ENCODE data around the gene DIDO1. TPM values are rescaled to one million over a fixed set of nuclear protein-coding genes. Genes with fewer than 3 reads are reported as not detected.

DIDO1 gene
- total RNA-seq, 1 donor from 2014 or later = 58.7 TPM

DNA sequence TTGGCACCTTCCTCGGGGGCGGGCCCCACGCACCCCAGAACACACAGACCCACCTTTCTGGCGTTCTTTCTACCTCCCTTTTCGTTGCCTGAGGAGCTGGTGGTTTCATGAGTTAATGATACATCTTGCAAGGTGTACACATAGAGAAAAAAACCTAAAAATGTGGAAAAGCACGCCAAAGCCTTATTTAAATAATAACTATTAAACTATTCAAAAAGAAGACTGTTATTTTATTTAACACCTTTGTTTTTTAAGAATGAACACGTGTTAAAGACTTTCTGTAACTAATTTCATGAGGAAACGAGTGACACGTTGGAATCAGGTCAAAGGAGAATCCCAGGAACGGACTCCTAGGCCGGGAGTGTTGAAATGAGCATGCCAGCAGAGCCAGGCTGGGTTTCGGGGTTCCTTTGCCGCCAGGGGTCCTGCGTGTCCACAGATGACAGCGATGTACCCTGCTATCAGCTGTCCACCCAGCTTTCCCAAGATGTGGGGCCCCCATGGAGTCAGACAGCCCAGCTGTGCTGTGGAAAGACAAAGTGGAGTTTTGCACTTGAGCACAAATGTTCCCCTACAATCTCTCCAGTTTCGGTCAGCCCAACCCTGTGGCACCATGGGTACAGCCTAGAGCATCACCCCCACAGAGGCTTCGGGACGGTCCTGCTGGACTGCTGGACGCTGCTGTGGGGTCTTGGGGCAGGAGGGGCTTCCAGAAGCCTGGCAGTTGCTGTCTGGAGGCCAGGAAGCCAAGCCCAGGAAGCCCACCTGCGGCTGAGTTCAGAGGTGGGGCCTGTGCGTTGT, 42.3 kb upstream of the DIDO1 start:
- H3K9me3 ChIP-seq = no peaks in the 10 kb centered on the region
- peaks cover 12% of the 10 kb centered on the region for H3K4me1 ChIP-seq
- no peak overlapping the region for H3K27ac ChIP-seq
- H3K4me3 ChIP-seq = no peak overlapping the region
- intact Hi-C loops (cut with DNase I) = no loop called here
- no peaks in the 10 kb centered on the region for H3K36me3 ChIP-seq
- peaks cover 7% of the 10 kb centered on the region for H3K27me3 ChIP-seq
- DNase-seq (ENCODE audit: extremely low spot score in 2 of 2) = no peak
- TF ChIP-seq, protein P1, sequence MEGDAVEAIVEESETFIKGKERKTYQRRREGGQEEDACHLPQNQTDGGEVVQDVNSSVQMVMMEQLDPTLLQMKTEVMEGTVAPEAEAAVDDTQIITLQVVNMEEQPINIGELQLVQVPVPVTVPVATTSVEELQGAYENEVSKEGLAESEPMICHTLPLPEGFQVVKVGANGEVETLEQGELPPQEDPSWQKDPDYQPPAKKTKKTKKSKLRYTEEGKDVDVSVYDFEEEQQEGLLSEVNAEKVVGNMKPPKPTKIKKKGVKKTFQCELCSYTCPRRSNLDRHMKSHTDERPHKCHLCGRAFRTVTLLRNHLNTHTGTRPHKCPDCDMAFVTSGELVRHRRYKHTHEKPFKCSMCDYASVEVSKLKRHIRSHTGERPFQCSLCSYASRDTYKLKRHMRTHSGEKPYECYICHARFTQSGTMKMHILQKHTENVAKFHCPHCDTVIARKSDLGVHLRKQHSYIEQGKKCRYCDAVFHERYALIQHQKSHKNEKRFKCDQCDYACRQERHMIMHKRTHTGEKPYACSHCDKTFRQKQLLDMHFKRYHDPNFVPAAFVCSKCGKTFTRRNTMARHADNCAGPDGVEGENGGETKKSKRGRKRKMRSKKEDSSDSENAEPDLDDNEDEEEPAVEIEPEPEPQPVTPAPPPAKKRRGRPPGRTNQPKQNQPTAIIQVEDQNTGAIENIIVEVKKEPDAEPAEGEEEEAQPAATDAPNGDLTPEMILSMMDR (IDR thresholded peaks at IDR 0.05) = no peak
- TF ChIP-seq POLR2A (IDR thresholded peaks at IDR 0.05) (no peak), POLR2AphosphoS5 (IDR thresholded peaks at IDR 0.05; ENCODE audit: insufficient read depth in 1 of 2, low read depth in 1 of 2) (no peak)

DNA sequence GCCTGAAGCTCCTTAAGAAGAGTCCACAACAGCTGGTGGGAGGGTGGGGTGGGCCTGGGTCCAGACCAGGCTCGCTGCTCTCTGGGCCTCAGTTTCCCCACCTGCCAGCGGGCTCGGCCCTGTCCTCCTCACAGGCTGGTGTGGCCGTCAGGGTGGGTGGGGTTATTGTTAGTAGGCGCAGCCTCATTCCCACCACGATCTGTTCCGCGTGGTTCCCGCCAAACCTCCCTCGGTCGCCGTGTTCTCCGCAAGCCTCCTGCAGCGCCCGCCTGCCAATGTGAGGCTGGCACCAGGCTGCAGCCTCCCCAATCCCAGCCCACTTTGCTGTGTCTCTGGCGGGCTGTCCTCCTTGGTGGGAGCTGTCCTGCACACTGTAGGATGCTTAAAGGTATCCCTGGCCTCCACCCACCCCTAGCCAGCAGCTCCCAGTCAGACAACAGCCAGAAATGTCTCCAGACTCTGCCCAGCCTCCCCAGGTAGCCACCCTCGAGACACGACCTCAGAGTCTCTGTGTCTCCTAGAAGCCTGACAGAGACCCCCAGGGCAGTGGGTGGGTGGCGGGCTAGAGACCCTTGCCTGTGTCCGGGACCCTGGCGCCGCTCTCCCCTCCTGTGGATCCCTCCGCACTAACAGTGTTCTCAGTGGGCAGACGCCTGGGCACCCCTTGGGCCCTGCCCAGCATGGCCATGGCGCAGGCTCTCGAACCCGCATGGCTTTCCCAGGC, 41.5 kb upstream of the DIDO1 start:
- intact Hi-C loops (cut with DNase I) = no loop called here
- TF ChIP-seq POLR2AphosphoS5 (IDR thresholded peaks at IDR 0.05; ENCODE audit: insufficient read depth in 1 of 2, low read depth in 1 of 2) (no peak), POLR2A (IDR thresholded peaks at IDR 0.05) (no peak)
- TF ChIP-seq, protein P1 (IDR thresholded peaks at IDR 0.05) = no peak

DNA sequence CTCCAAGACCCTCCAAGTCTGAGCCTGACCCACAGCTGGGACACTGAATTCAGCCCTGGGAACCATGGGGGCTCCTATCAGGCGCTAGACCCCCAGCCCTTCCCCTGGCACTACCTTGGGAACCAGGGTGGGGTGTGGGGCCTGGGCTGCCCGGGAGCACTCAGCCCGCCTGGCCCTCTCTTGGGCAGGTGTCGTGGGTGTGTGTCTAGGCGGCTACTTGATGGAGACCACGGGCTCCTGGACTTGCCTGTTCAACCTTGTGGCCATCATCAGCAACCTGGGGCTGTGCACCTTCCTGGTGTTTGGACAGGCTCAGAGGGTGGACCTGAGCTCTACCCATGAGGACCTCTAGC, 40.8 kb upstream of the DIDO1 start:
- intact Hi-C loops (cut with DNase I) = no loop called here
- Histone ChIP-seq H3K4me1 (no peaks in the 10 kb centered on the region), H3K27ac (no peak overlapping the region), H3K4me3 (no peak overlapping the region), H3K36me3 (no peaks in the 10 kb centered on the region), H3K9me3 (no peaks in the 10 kb centered on the region), H3K27me3 (no peaks in the 10 kb centered on the region)
- no peak for DNase-seq (ENCODE audit: extremely low spot score in 2 of 2)
- TF ChIP-seq, protein P1 (IDR thresholded peaks at IDR 0.05) = no peak
- TF ChIP-seq POLR2A (IDR thresholded peaks at IDR 0.05) (no peak), POLR2AphosphoS5 (IDR thresholded peaks at IDR 0.05; ENCODE audit: insufficient read depth in 1 of 2, low read depth in 1 of 2) (no peak)

More for the DNA sequence above, 41.5 kb upstream of the DIDO1 start:
- no peak overlapping the region for H3K27ac ChIP-seq
- H3K4me3 ChIP-seq = no peak overlapping the region
- no peaks in the 10 kb centered on the region for H3K9me3 ChIP-seq
- DNase-seq (ENCODE audit: extremely low spot score in 2 of 2) = no peak
- H3K27me3 ChIP-seq = peaks cover under 1% of the 10 kb centered on the region
- H3K4me1 ChIP-seq = peaks cover 4% of the 10 kb centered on the region
- H3K36me3 ChIP-seq = no peaks in the 10 kb centered on the region

DNA sequence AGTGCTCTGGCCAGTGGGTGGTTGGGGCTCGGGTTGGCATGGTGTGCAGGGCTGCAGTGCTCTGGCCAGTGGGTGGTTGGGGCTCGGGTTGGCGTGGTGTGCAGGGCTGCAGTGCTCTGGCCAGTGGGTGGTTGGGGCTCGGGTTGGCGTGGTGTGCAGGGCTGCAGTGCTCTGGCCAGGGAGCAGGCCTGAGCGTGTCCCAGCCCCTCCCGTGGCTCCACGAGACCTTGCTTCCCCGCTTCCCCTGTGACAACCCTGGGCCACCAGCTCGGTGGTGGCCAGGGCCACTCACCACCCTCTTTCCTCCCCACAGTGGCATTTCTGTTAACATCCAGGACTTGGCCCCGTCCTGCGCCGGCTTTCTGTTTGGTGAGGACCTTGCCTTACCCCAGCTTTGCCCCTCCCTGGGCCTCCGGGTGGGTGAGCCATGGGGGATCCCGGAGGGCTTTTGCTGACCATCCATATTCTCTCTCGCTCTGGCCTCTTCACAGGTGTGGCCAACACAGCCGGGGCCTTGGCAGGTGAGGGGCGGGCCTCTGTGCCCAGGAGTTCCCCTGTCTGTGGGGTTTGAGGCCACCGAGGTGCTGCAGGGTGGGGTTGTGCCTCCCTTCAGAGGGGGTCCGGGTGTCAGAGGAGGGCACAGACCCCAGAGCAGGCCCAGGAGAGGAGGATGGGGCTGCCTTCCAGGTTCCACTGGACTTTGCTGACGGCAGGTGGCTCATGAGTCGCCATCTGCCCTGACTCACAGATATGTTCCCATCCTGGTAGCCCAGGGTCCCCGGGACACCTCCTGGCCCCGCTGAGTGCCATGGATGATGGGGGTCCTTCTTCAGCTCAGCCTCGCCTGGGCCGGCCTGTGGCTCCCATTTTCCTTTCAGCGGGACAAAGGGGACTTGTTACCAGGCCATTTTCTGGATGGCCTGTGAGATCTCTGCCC, 40.2 kb upstream of the DIDO1 start:
- H3K27ac ChIP-seq = no peak overlapping the region
- DNase-seq (ENCODE audit: extremely low spot score in 2 of 2) = no peak
- intact Hi-C loops (cut with DNase I) = no loop called here
- no peaks in the 10 kb centered on the region for H3K9me3 ChIP-seq
- no peaks in the 10 kb centered on the region for H3K4me1 ChIP-seq
- no peak for TF ChIP-seq POLR2A (IDR thresholded peaks at IDR 0.05)
- no peak for TF ChIP-seq POLR2AphosphoS5 (IDR thresholded peaks at IDR 0.05; ENCODE audit: insufficient read depth in 1 of 2, low read depth in 1 of 2)
- TF ChIP-seq, protein P1 (IDR thresholded peaks at IDR 0.05) = no peak
- H3K36me3 ChIP-seq = no peaks in the 10 kb centered on the region
- H3K4me3 ChIP-seq = no peak overlapping the region
- H3K27me3 ChIP-seq = no peaks in the 10 kb centered on the region

All from vagina (tissue), 2 donors.